ENCODE results near the gene TOM1.

- TF ChIP-seq CTCF (IDR thresholded peaks at IDR 0.05; ENCODE audit: low read depth, low read length) = no peak
- no peak for TF ChIP-seq POLR2A (IDR thresholded peaks at IDR 0.05; ENCODE audit: extremely low read depth, insufficient read length)
- TF ChIP-seq MYC (IDR thresholded peaks at IDR 0.05; ENCODE audit: low read depth, low read length) = no peak
Measured at GRCh38 chr22:35326854-35327562, 27.3 kb downstream of the TOM1 start.
